HCT116 (cell line): ENCODE data around the gene KRAS. TPM values are rescaled to one million over a fixed set of nuclear protein-coding genes. Genes with fewer than 3 reads are reported as not detected.
A peak's percentile ranks its signal among the peaks of the same experiment; 100 is the strongest.

Experiments used
- ATAC-seq: fragments of 200-7000 bp; cut with Tn5 transposase; 2 replicates; pipeline ENCODE4 v1.9.1; 2020; ENCODE audit warnings: mild to moderate bottlenecking, moderate library complexity
- BruUV-seq: library from RNA; stranded (reverse); fragments of 400-500 nt; replicated peaks from 2 replicates; lab custom pipeline; 2021; lab: Mats Ljungman, UMichigan
- CTCF ChIA-PET: fragments of 300-600 bp; sonication (Branson Sonifier 250); formaldehyde crosslinking; loops from one replicate; lab custom pipeline; 2021; ENCODE audit warnings: antibody characterized with exemption; lab: Charles Lee
- POLR2A ChIA-PET: fragments of 300-600, 350-600 bp; sonication (Branson Sonifier 250); formaldehyde crosslinking; loops from one replicate; lab custom pipeline; 2021; ENCODE audit warnings: antibody characterized with exemption; lab: Charles Lee
- RAD21 ChIA-PET, 2 experiments: fragments of 300-600 bp; sonication (Branson Sonifier 250); formaldehyde crosslinking; loops; one replicate each; lab custom pipeline; 2023; ENCODE audit warnings: low total read pairs in 2 of 2; ENCODE audit not compliant: uncharacterized antibody in 2 of 2, unreplicated experiment in 2 of 2, low non-redundant PET in 1 of 2; lab: Charles Lee
- DNase-seq: peaks from one replicate; pipeline ENCODE4 v3.0.0-alpha.2; 2010; ENCODE audit warnings: low read depth, low spot score
- H2AFZ ChIP-seq: fragments of 200-600 bp; shearing (Covaris generic), sonication (generic); 2 replicates; pipeline ENCODE4 v1.6.1; 2017; ENCODE audit warnings: low read depth, mixed run types, mixed read lengths, antibody characterized with exemption, low read length; ENCODE audit not compliant: poor library complexity, severe bottlenecking
- H3K27ac ChIP-seq: 2 replicates; pipeline ENCODE4 v1.5.1; 2012; ENCODE audit warnings: low read depth, low read length
- H3K27me3 ChIP-seq: fragments of 200-600 bp; sonication (generic); 2 replicates; pipeline ENCODE4 v1.6.1; 2016; ENCODE audit warnings: mixed run types, low read length, mixed read lengths; ENCODE audit not compliant: insufficient read depth
- H3K36me3 ChIP-seq, 2 experiments: fragments of 200-500 bp in 1 of 2; fragments of 200-600 bp in 1 of 2; sonication (Bioruptor generic) in 1 of 2; sonication (generic) in 1 of 2; 2 replicates each; pipeline versions ENCODE4 v1.5.1 to v1.6.1; 2014 to 2016; ENCODE audit warnings: low read length in 2 of 2, inconsistent platforms in 1 of 2, mixed read lengths in 1 of 2, mixed run types in 1 of 2; ENCODE audit not compliant: insufficient read depth in 2 of 2, control insufficient read depth in 1 of 2
- H3K4me1 ChIP-seq, 2 experiments: fragments of 200-600 bp in 1 of 2; sonication (generic) in 1 of 2; 2 replicates each; pipeline versions ENCODE4 v1.5.1 to v1.6.1; 2012 to 2017; ENCODE audit warnings: low read length in 2 of 2, inconsistent platforms in 1 of 2, mild to moderate bottlenecking in 1 of 2, mixed read lengths in 1 of 2, mixed run types in 1 of 2, moderate library complexity in 1 of 2; ENCODE audit not compliant: insufficient read depth in 2 of 2, control insufficient read depth in 1 of 2
- H3K4me2 ChIP-seq: fragments of 200-600 bp; sonication (generic); 2 replicates; pipeline ENCODE4 v1.6.1; 2017; ENCODE audit warnings: mixed run types, low read length, mixed read lengths
- H3K4me3 ChIP-seq, 2 experiments: fragments of 200-600 bp in 1 of 2; sonication (generic) in 1 of 2; replicated peaks in 1 of 2; 2 replicates each; pipeline ENCODE4 v1.5.1; 2011 to 2016; ENCODE audit warnings: low read length in 2 of 2, control low read depth in 1 of 2, low read depth in 1 of 2, mild to moderate bottlenecking in 1 of 2, mixed read lengths in 1 of 2, mixed run types in 1 of 2
- H3K79me2 ChIP-seq: fragments of 200-600 bp; sonication (generic); 2 replicates; pipeline ENCODE4 v1.6.1; 2017; ENCODE audit warnings: mild to moderate bottlenecking, mixed run types, low read length, moderate library complexity, mixed read lengths; ENCODE audit not compliant: insufficient read depth
- H3K9ac ChIP-seq: fragments of 200-600 bp; sonication (generic); 2 replicates; pipeline ENCODE4 v1.6.1; 2016; ENCODE audit warnings: low read length, mixed read lengths
- H3K9me2 ChIP-seq: fragments of 200-600 bp; sonication (generic), shearing (Covaris generic); 2 replicates; pipeline ENCODE4 v1.6.1; 2017; ENCODE audit warnings: mixed run types, mild to moderate bottlenecking, moderate library complexity; ENCODE audit not compliant: insufficient read depth
- H3K9me3 ChIP-seq, 2 experiments: fragments of 200-500 bp in 1 of 2; fragments of 200-600 bp in 1 of 2; sonication (Bioruptor generic) in 1 of 2; sonication (generic) in 1 of 2; 2 replicates each; pipeline ENCODE4 v1.6.1; 2014 to 2017; ENCODE audit warnings: low read length in 2 of 2, mixed read lengths in 2 of 2, inconsistent platforms in 1 of 2, low read depth in 1 of 2, mild to moderate bottlenecking in 1 of 2, mixed run types in 1 of 2, moderate library complexity in 1 of 2; ENCODE audit not compliant: control insufficient read depth in 1 of 2, insufficient read depth in 1 of 2
- H4K20me1 ChIP-seq: fragments of 200-600 bp; sonication (generic), shearing (Covaris generic); 2 replicates; pipeline ENCODE4 v1.6.1; 2017; ENCODE audit warnings: mixed run types, mild to moderate bottlenecking, moderate library complexity; ENCODE audit not compliant: insufficient read depth
- ATF3 ChIP-seq: IDR thresholded peaks from 2 replicates; pipeline ENCODE4 v1.6.1; 2012
- CBX3 ChIP-seq: IDR thresholded peaks from 2 replicates; pipeline ENCODE4 v1.6.1; 2012; ENCODE audit warnings: low read depth
- CEBPB ChIP-seq: IDR thresholded peaks from 2 replicates; pipeline ENCODE4 v1.6.1; 2012; ENCODE audit warnings: low read depth
- POLR2AphosphoS5 ChIP-seq: IDR thresholded peaks from 2 replicates; pipeline ENCODE4 v1.6.1; 2011; ENCODE audit warnings: mild to moderate bottlenecking, low read depth, low read length, moderate library complexity
- SP1 ChIP-seq: IDR thresholded peaks from 2 replicates; pipeline ENCODE4 v1.6.1; 2012; ENCODE audit warnings: low read depth
- SRF ChIP-seq: IDR thresholded peaks from 2 replicates; pipeline ENCODE4 v1.6.1; 2012; ENCODE audit warnings: low read depth
- YY1 ChIP-seq: IDR thresholded peaks from 2 replicates; pipeline ENCODE4 v1.6.1; 2011; ENCODE audit warnings: low read length, low read depth, moderate library complexity, mild to moderate bottlenecking; ENCODE audit not compliant: insufficient replicate concordance; ENCODE audit errors: extremely low read depth
- ZNF274 ChIP-seq: fragments of 200-500 bp; sonication (Bioruptor generic); IDR thresholded peaks from 2 replicates; pipeline ENCODE4 v1.6.1; 2014; ENCODE audit warnings: mild to moderate bottlenecking, low read depth, low read length, inconsistent platforms
- intact Hi-C: fragments of 100-400 bp; cut with micrococcal nuclease; formaldehyde crosslinking; loops from 2 replicates; pipeline ENCODE4 v1.10.0; 2022
- total RNA-seq: library from RNA; stranded (reverse); gene quantifications from one replicate; pipeline ENCODE4 v1.2.1, GENCODE V29; 2021; ENCODE audit not compliant: unreplicated experiment

KRAS gene
- total RNA-seq, 1 experiment from 2014 or later, result 37.5 TPM

GRCh38 chr12:25283006-25283405 is 32.3 kb upstream of the KRAS start:
- Histone ChIP-seq H3K9me2 (no peaks in the 10 kb centered on the region), H4K20me1 (no peaks in the 10 kb centered on the region), H3K4me1 (0 out of 4 replicates have a peak, but pooled peaks cover 0 to 3% of the 10 kb centered on the region in 2 experiments), H3K79me2 (no peaks in the 10 kb centered on the region), H3K27ac (no peak overlapping the region), H3K4me3 (no peak overlapping the region), H3K4me2 (no peak overlapping the region), H3K9me3 (no peaks in the 10 kb centered on the region), H3K36me3 (no peaks in the 10 kb centered on the region), H2AFZ (no peak overlapping the region), H3K27me3 (no peaks in the 10 kb centered on the region), H3K9ac (no peak overlapping the region)
- DNase-seq, result no peak
- no peak for ATAC-seq
- intact Hi-C loops, result no loop called here
- no TSS peak for BruUV-seq
- TF ChIP-seq ZNF274, result no peak
- TF ChIP-seq CEBPB, result no peak
- no peak for TF ChIP-seq YY1
- ChIA-PET POLR2A (no interaction called here), CTCF (no interaction called here), RAD21 (no interaction called here)

GRCh38 chr12:25280082-25280481 is 29.4 kb upstream of the KRAS start:
- ATAC-seq, result no peak
- Histone ChIP-seq H3K9me2 (no peaks in the 10 kb centered on the region), H3K9me3 (no peaks in the 10 kb centered on the region), H3K36me3 (no peaks in the 10 kb centered on the region), H3K27ac (no peak overlapping the region), H3K9ac (no peak overlapping the region), H3K79me2 (no peaks in the 10 kb centered on the region), H3K4me3 (no peak overlapping the region), H3K4me2 (no peak overlapping the region), H4K20me1 (no peaks in the 10 kb centered on the region), H3K4me1 (peaks cover 5 to 14% of the 10 kb centered on the region in 2 experiments; a peak in 3 of 4 replicates), H3K27me3 (no peaks in the 10 kb centered on the region), H2AFZ (peak overlapping the region; percentile 38)
- ChIA-PET CTCF (no interaction called here), RAD21 (no interaction called here), POLR2A (no interaction called here)
- intact Hi-C loops, result no loop called here
- TF ChIP-seq POLR2AphosphoS5 (no peak), SP1 (no peak), CBX3 (no peak), ATF3 (no peak), SRF (no peak)
- BruUV-seq, result no TSS peak
- no peak for DNase-seq
